Measurements from ENCODE around the gene MESD.

The MESD gene

DNA sequence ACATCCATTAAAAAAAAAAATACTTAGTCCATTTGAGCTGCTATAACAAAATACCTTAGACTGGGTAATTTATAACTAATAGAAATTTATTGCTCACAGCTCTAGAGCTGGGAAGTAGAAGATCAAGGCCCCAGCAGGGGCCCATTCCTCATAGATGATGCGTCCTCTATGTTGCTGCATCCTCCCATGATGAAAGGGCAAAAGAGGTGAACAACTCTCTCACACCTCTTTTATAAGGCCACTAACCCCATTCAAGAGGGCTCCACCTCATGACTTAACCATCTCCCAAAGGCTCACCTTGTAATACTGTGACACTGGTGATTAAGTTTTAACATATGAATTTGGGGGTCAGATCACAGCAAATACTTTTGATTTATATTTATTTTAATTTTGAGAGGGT, 8.1 kb upstream of the MESD start:
- DNase-seq, result no peak
- in situ Hi-C loops (cut with MboI; ENCODE audit: low pct_unique_long_range_greater_than_20kb, low sequenced_read_pairs), result loop anchor here (10.0 kb wide), 1 partner anchor 267 kb away; no protein-coding TSS in a partner anchor

DNA sequence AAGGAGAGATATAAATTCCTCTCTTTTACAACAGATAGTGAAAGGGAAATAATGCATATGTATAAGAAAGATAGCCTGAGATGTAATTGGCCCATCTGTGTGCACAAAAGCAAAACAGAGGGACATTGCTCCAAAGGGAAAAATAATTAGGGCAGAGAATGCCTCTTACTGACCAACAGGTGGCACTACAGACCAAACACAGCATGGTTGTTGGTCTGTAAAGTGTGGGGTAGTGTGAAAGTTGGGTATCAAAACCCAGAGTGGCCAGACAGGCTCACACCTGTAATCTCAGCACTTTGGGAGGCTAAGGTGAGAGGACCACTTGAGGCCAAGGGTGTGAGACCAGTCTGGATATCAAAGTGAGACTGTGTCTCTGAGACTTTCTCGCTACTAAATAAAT, 6.6 kb upstream of the MESD start:
- in situ Hi-C loops (cut with MboI; ENCODE audit: low pct_unique_long_range_greater_than_20kb, low sequenced_read_pairs), result loop anchor here (10.0 kb wide), 1 partner anchor 269 kb away; no protein-coding TSS in a partner anchor
- DNase-seq, result peak; percentile 64

DNA sequence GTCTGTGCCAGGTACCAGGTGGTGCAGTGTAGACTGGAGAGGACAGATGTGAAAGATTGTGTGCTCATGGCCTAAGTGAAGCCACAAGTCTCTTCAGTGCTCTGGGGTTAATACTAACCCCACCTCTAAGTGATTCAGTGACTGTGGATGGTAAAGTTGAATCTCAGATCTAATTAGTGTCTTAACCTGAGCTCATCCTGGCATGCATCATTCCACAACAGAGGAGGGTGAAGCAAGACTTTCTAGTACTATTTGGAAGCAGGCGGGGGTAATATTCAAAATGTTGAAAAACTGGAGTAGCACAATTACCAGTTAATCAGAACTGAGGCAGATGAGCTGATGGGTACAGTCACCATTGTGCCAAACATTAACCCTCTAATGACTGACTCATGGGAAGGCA, 2.8 kb upstream of the MESD start:
- in situ Hi-C loops (cut with MboI; ENCODE audit: low pct_unique_long_range_greater_than_20kb, low sequenced_read_pairs), result loop anchor here (10.0 kb wide), 1 partner anchor 272 kb away; no protein-coding TSS in a partner anchor
- DNase-seq, result no peak

DNA sequence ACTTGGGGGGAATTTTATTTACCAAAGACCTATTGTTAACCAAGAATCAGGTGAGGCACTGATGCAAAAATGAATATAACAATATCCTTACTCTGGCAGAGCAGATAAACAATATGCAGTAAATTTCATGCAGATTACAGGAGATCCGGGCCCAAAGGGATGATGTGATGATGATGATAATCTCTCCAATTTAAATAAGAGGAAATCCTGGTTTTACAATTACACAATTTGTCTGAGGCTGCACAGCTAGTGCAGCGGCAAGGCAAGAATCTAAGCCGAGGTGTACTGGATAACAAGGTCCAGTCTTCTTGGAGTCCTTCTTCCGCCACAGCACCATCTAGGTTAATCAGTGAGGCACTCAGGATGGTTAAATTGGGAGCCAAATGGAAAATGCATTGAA, 2.4 kb upstream of the MESD start:
- in situ Hi-C loops (cut with MboI; ENCODE audit: low pct_unique_long_range_greater_than_20kb, low sequenced_read_pairs), result loop anchor here (10.0 kb wide), 1 partner anchor 273 kb away; no protein-coding TSS in a partner anchor
- no peak for DNase-seq

DNA sequence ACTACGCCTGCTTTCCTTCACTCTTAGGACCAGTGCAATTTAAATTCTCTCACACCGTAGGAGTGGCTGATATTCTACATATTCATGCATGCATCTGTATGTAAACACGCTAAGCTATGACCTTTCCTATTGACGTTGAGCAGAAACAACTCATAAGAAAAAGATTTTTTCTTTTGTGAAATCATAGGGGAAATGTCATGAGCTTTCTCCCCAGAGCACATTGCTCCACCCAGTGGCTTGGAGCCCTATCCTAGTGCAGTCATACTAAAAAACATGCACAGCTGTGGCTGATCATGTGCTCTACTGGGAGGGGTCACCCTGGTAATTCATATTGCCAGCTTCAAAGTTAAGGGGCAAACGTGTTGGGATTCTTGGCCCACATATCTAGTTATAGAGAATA, 1.8 kb upstream of the MESD start:
- DNase-seq, result peak; percentile 30
- in situ Hi-C loops (cut with MboI; ENCODE audit: low pct_unique_long_range_greater_than_20kb, low sequenced_read_pairs), result loop anchor here (10.0 kb wide), 1 partner anchor 273 kb away; no protein-coding TSS in a partner anchor

DNA sequence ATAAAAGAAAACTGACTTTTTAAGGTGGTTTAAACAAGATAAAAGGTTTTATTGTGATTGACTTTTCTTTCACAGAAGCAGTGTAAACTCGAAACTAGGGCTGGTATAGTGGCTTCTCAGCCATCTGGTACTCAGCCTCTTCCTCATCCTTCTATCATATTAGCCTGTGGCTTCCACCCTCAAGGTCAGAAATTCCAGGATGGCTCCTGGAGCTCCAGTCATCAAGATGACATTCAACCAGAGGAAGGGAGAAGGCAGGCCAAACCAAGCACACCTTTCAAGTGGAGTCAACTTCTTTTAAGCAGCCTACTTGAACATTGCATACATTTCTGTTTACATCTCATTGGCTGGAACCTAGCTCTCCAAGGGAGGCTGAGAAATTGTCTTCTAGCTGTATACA, 1.3 kb upstream of the MESD start:
- in situ Hi-C loops (cut with MboI; ENCODE audit: low pct_unique_long_range_greater_than_20kb, low sequenced_read_pairs), result loop anchor here (10.0 kb wide), 1 partner anchor 274 kb away; no protein-coding TSS in a partner anchor
- no peak for DNase-seq

DNA sequence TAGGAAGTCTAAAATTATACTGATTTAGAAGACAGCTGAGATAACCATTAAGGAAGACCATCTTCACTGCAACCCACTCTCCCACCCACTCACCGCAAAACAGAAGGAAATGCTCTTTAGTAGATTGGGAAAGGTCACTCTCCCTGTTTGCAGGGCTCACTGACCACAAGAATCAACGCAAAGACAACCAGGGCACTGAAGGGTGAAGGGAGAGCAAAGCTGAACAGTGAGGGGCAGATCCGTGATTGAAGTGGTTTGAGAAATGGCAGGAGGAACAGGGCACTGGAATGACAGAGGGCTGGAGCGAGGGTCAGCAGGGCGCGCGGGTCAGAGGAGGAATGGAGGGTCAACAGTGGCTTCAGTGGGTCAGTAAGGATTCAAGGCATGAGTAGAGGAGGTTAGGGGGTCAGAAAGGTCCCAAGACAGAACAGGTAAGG, 520 bp downstream of the MESD start:
- peak; percentile 67 for DNase-seq
- in situ Hi-C loops (cut with MboI; ENCODE audit: low pct_unique_long_range_greater_than_20kb, low sequenced_read_pairs), result no loop called here

DNA sequence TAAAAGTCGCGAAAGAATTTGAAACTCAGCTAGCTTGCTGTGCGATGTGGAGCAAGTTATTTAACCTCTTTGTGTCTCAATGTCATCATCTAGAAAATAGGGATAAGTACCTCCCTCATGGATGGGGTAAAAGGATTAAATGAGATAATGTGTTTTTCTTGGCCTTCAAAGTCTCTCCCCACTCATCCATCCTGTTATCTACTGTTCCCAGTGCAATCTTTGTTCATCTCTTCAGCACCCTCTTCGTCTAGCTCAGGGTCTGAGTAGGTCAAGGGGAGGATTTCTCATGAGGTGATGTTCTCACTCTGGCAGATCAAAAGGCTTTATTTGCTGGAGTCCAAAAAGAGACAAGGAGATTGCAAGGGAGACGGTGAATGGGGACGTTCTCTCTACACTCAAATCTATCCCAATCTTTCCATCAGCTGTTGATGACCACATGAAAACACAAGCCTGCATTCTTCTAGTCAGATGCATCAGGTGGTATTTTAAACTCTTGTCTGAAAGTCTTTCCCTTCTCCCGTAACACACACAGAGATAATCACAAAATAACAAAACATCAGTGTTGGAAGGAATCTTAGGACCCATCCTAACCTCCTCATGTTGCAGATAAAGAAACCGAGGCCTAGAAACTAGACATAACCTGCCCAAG, 1.3 kb downstream of the MESD start:
- in situ Hi-C loops (cut with MboI; ENCODE audit: low pct_unique_long_range_greater_than_20kb, low sequenced_read_pairs), result no loop called here
- no peak for DNase-seq

DNA sequence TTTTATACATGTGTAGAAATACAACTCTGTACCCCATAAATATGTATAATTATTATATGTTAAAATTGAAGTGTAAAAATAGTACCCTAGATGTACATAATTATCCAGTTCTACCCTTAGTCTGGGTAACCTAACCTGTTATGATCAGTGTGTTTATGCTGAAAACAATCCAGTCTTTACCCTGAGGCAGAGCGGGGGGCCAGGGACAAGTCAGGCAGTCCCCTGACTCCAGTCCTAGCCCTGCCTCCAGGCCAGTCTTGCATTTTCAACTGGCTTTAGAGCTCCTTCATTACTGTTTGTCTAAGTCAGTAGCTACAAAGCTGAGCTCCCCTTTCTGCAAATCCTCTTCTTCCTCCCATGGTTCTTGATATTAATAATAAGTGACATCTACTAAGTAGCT, 3.1 kb downstream of the MESD start:
- DNase-seq, result no peak
- in situ Hi-C loops (cut with MboI; ENCODE audit: low pct_unique_long_range_greater_than_20kb, low sequenced_read_pairs), result no loop called here

DNA sequence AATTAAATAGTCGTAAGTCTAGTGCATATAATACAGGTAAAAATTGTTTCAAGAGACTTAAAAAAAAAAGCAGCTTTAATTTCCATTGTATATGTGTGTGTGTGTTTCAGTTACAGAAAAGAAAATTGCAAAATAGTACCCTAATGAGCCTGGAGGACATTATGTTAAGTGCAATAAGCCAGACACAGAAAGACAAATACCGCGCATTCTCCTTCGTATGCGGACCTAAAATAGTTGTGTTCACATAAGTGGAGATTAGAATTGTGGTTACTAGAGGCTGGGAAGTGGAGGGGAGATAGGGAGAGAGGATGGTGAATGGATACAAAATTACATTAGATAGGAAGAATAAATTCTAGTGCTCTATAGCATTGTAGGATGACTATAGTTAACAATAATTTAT, 3.6 kb downstream of the MESD start:
- in situ Hi-C loops (cut with MboI; ENCODE audit: low pct_unique_long_range_greater_than_20kb, low sequenced_read_pairs), result no loop called here

DNA sequence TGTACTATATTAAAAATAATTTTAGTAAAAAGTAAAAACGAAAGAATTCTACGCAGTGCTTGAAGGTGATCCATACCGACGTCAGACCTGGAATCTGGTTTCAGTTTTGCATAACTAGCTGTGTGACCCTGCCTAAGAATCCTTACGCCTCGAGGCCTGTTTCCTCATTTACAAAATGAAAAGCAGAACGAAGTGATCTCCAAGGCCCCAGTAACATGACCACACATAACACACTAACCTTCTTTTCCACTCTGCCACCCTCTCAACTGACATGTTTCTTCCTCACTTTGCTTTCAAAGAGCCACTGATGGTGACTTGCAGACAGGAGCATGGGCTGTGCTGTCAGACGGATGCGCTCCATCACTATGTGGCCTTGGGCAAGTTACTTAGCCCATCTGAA, 4.8 kb downstream of the MESD start:
- in situ Hi-C loops (cut with MboI; ENCODE audit: low pct_unique_long_range_greater_than_20kb, low sequenced_read_pairs), result no loop called here
- peak; percentile 96 for DNase-seq

More for the DNA sequence above, 3.6 kb downstream of the MESD start:
- no peak for DNase-seq

DNA sequence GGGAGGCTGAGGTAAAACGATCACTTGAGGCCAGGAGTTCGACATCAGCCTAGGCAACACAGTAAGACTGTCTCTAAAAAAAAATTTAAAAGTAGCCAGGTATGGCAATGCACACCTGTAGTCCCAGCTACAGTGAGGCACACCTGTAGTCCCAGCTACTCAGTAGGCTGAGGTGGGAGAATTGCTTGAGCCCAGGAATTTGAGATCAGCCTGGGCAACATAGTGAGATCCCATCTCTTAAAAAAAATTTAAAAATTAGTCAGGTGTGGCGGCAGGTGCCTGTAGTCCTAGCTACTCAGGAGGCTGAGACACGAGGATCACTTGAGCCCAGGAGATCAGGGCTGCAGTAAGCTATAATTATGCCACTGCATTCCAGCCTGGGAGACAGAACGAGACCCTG, 6.8 kb downstream of the MESD start:
- no peak for DNase-seq
- in situ Hi-C loops (cut with MboI; ENCODE audit: low pct_unique_long_range_greater_than_20kb, low sequenced_read_pairs), result no loop called here

DNA sequence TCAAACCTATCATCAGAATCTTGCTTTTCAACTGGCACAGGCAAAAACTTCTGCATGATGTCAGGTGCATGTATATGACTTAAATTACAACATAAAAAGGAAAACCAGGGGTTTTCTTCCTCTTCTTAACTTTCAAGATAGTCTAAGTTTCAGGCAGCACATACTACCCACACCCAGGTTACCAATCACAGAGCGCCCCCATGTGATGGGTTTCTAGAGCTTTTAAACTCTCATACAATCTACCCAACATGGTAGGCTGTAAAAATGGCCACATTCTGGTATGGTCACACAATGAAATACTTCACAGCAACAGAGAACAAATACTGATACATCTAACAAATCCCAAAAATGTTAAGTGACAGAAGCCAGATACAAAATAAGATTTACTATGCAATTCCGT, 7.4 kb downstream of the MESD start:
- DNase-seq, result peak; percentile 47
- in situ Hi-C loops (cut with MboI; ENCODE audit: low pct_unique_long_range_greater_than_20kb, low sequenced_read_pairs), result no loop called here

DNA sequence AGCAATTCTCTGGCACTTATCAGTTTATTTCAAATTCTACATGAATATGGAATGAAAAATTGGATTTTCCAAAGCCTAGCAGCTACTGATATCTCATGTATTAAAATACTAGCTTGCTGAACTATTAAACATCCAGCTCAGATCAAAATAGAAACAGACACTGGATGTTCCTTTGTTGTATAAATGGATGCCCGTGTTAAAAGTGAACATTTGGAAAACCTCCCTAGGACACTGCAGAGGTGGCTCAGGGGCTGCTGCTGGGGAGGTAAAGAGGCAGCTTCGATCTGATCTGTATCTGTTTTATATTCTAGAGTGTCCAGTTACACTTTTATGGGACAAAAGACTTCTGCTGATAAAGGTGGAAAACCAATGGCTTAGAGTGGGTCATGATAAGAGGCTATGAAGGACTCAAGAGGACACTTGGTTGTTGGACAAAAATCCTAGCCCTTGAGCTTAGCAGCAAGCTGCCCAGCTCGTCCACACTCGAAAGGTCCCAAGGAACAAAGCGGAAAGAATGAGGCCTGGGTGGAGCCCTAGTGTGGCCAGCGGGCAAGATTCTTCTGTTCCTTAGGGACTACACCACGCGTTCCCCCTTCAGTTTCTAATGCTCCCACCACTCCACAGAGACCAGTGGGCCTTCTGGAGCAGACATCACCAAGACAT, 9.9 kb downstream of the MESD start:
- in situ Hi-C loops (cut with MboI; ENCODE audit: low pct_unique_long_range_greater_than_20kb, low sequenced_read_pairs), result no loop called here
- no peak for DNase-seq

DNA sequence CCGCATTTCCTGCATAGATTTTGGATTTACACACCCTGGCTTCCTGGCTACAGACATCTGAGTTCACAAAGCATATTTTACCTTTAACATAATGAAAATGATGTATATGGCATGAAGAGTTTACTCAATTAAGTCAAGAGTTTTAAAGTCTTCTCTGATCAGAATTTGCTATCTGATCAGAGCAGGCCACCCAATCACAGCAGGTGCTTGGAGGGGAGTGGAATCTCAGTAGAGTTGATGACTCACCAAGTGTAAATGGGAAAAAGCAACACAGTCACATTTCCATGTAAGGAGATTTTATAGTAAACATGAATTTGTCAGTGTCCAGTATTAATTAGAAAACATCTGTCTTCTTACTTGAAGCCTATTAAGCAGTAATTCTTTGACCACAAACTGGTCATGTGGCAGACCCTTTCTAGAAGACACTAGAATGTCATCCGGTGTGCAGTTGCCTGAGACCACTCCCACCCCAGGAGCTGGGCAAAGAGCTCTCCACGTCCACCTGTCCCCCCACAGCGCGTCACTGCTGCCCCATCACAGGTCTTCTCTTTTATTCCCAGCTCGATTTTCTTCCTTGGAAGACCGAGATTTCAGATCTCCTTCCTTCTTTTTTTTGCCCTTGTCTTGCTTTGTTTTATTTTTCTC, 10.8 kb downstream of the MESD start:
- no peak for DNase-seq

DNA sequence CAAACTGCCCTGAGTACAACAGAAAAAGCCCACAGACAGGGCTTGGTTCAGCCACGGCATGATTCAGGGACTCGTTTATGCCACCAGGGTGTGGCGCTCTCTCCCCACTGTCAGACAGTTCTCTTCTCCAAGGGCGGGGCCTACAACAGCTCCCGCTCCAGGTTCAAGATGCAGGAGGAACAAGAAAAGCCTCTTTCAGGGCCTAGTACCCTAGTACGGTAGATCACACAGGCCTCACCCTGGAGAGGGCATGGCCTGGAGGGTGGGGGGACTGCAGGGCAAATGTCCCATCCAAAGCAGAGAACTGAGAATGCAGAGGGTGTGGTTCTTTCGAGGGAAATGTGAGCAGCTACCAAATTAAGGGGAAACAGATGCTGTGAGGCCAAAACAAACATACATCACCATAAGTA, 12.0 kb downstream of the MESD start:
- in situ Hi-C loops (cut with MboI; ENCODE audit: low pct_unique_long_range_greater_than_20kb, low sequenced_read_pairs), result no loop called here
- peak; percentile 83 for DNase-seq

More for the DNA sequence above, 10.8 kb downstream of the MESD start:
- in situ Hi-C loops (cut with MboI; ENCODE audit: low pct_unique_long_range_greater_than_20kb, low sequenced_read_pairs), result no loop called here

DNA sequence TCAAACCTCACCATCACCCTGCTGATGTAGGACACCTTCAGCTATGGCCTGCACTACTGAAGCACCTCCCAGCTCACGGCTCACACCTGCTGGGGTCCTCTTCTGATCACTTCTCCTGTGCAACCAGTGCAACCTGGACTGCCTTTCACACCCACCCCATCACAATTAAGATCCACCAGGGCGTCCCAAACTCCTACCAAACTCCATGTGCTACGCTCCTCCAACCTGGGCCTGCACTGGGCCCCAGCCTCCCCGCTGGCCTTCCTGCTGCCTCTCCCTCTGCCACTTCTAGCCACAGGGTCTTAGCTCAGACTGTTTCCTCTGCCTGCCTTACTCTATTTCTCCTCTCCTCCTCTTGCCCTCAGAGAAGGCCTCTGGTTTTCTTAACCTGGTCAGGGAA, 12.8 kb downstream of the MESD start:
- DNase-seq, result no peak
- in situ Hi-C loops (cut with MboI; ENCODE audit: low pct_unique_long_range_greater_than_20kb, low sequenced_read_pairs), result no loop called here

DNA sequence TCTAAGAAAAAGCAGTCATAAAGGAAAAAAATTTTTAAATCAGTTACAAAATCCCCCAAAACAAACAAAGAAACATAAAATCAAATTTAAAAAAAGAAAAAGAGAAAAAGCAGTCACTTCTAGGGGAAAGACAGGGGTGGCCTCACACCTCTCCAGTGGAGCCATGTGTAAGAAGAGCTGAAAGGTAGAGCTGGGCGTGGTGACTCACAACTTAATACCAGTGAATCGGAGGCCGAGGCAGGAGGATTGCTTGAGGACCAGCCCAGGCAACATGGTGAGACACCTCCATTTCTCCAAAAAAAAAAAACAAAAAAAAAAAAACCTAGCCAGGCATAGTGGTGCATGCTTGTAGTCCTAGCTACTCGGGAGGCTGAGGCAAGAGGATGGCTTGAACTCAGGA, 14.7 kb downstream of the MESD start:
- no peak for DNase-seq
- in situ Hi-C loops (cut with MboI; ENCODE audit: low pct_unique_long_range_greater_than_20kb, low sequenced_read_pairs), result no loop called here

DNA sequence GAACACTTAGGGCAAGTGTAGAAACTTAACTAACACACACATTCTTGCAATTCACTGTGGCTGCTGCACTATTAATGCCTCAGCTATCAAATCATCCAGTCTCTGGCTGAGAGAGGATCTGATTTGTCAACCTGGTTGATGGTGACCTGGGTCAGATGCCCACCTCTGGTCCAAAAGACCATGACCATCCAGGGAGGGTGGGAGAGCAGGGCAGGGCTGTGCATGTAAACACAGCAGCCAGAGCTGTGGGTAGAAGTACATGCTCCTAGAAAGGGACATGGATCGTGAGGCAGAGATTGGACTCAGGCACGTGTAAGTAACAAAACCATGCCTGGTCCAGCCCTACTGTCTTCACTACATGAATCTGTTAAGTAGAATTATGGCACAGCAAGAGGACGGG, 17.3 kb downstream of the MESD start:
- DNase-seq, result no peak
- in situ Hi-C loops (cut with MboI; ENCODE audit: low pct_unique_long_range_greater_than_20kb, low sequenced_read_pairs), result no loop called here

DNA sequence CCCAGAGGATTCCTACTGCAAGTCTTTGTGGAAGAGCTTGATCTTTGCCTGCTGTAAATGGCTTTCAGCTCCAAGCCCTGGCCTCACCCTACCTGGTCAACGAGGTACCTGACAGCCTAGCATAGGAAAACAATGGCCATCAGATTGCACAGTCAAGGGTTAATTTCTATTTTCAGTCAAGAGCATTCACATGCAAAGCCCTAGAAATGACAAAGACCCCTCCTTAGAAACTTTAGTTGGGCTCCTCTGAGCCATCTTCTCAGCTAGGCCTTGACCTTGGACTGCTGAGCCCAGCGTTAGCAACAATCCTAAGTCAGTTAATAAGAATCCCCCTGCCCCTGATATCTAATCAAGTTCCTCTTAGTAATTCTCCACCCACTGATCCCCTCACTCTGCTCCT, 18.5 kb downstream of the MESD start:
- no peak for DNase-seq
- in situ Hi-C loops (cut with MboI; ENCODE audit: low pct_unique_long_range_greater_than_20kb, low sequenced_read_pairs), result no loop called here
